ENCODE results near the gene SNAPIN. TPM values are rescaled to one million over a fixed set of nuclear protein-coding genes. Genes with fewer than 3 reads are reported as not detected.

The SNAPIN gene
- polyA plus RNA-seq, 1 donor (not counting 4 experiments of a cell fraction or from before 2014, with no cell fraction given) = 49.4 TPM

GRCh38 chr1:153693466-153693865 is 35.0 kb downstream of the SNAPIN start:
- H3K9ac ChIP-seq (ENCODE audit: control insufficient read depth, extremely low read depth, insufficient read depth, low read length) = no peak overlapping the region
- no peak for TF ChIP-seq CTCF (optimal IDR thresholded peaks at IDR 0.05 in 1 of 3, IDR thresholded peaks at IDR 0.05 in 1 of 3, conservative IDR thresholded peaks at IDR 0.05 in 1 of 3; ENCODE audit: extremely low read depth in 1 of 3, insufficient read depth in 2 of 3, low read length in 3 of 3)
- TF ChIP-seq EZH2 (IDR thresholded peaks at IDR 0.05; ENCODE audit: low read length) = no peak
- no peaks in the 10 kb centered on the region for H3K36me3 ChIP-seq (ENCODE audit: control insufficient read depth in 2 of 2, extremely low read depth in 1 of 2, insufficient read depth in 2 of 2, low read length in 2 of 2)
- H3K4me1 ChIP-seq (ENCODE audit: control insufficient read depth, extremely low read depth, insufficient read depth, low read length) = no peaks in the 10 kb centered on the region
- no peaks in the 10 kb centered on the region for H4K20me1 ChIP-seq (ENCODE audit: control insufficient read depth, extremely low read depth, insufficient read depth, low read length)
- dilution Hi-C loops (cut with MboI; ENCODE audit: extremely low pct_ligation_motif_present, low sequenced_read_pairs) = no loop called here
- H3K9me1 ChIP-seq (ENCODE audit: control insufficient read depth, extremely low read depth, insufficient read depth, low read length) = no peaks in the 10 kb centered on the region
- H2AFZ ChIP-seq (ENCODE audit: control insufficient read depth, low read length) = no peak overlapping the region
- no peak for DNase-seq (ENCODE audit: low read depth, low spot score)
- no peaks in the 10 kb centered on the region for H3K79me2 ChIP-seq (ENCODE audit: control insufficient read depth, insufficient read depth, low read length)
- no peaks in the 10 kb centered on the region for H3K27me3 ChIP-seq (ENCODE audit: control insufficient read depth, extremely low read depth, insufficient read depth, low read length)
- no peak overlapping the region for H3K27ac ChIP-seq (ENCODE audit: control insufficient read depth, insufficient read depth, low read length)
- H3K9me3 ChIP-seq (ENCODE audit: control insufficient read depth, low read depth, low read length) = no peaks in the 10 kb centered on the region
- no peak overlapping the region for H3K4me2 ChIP-seq (ENCODE audit: control insufficient read depth, extremely low read depth, insufficient read depth, low read depth, low read length)
- H3K4me3 ChIP-seq (ENCODE audit: control insufficient read depth in 2 of 3, extremely low read depth in 1 of 3, insufficient read depth in 2 of 3, low read depth in 1 of 3, low read length in 3 of 3) = no peak overlapping the region
- no peak for FAIRE-seq

DNA sequence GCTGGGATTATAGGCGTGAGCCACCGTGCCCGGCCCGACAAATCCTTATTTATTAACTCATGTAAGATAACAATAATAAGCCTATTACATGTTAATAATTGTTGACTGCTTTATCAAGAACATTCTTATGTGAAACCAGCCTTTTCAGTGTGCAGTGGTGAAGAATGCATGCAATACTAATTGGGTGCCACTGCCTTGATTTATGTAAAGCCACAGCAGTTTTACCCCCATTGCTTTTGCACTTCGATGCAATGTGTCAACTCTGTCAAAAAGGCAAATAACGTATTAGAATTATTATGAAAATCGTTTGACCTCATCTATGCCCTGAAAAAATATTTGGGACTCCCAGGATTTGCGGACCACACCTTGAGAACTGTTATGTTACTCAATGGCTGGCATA is 38.2 kb downstream of the SNAPIN start:
- dilution Hi-C loops (cut with MboI; ENCODE audit: extremely low pct_ligation_motif_present, low sequenced_read_pairs) = no loop called here
- no peaks in the 10 kb centered on the region for H4K20me1 ChIP-seq (ENCODE audit: control insufficient read depth, extremely low read depth, insufficient read depth, low read length)
- H3K4me2 ChIP-seq (ENCODE audit: control insufficient read depth, extremely low read depth, insufficient read depth, low read depth, low read length) = no peak overlapping the region
- DNase-seq (ENCODE audit: low read depth, low spot score) = no peak
- H3K27ac ChIP-seq (ENCODE audit: control insufficient read depth, insufficient read depth, low read length) = no peak overlapping the region
- no peaks in the 10 kb centered on the region for H3K9me1 ChIP-seq (ENCODE audit: control insufficient read depth, extremely low read depth, insufficient read depth, low read length)
- H2AFZ ChIP-seq (ENCODE audit: control insufficient read depth, low read length) = no peak overlapping the region
- FAIRE-seq = no peak
- peaks cover 8% of the 10 kb centered on the region for H3K4me1 ChIP-seq (ENCODE audit: control insufficient read depth, extremely low read depth, insufficient read depth, low read length)
- H3K27me3 ChIP-seq (ENCODE audit: control insufficient read depth, extremely low read depth, insufficient read depth, low read length) = no peaks in the 10 kb centered on the region
- H3K4me3 ChIP-seq (ENCODE audit: control insufficient read depth in 2 of 3, extremely low read depth in 1 of 3, insufficient read depth in 2 of 3, low read depth in 1 of 3, low read length in 3 of 3) = no peak overlapping the region
- H3K9me3 ChIP-seq (ENCODE audit: control insufficient read depth, low read depth, low read length) = no peaks in the 10 kb centered on the region
- H3K9ac ChIP-seq (ENCODE audit: control insufficient read depth, extremely low read depth, insufficient read depth, low read length) = no peak overlapping the region
- no peaks in the 10 kb centered on the region for H3K79me2 ChIP-seq (ENCODE audit: control insufficient read depth, insufficient read depth, low read length)
- no peaks in the 10 kb centered on the region for H3K36me3 ChIP-seq (ENCODE audit: control insufficient read depth in 2 of 2, extremely low read depth in 1 of 2, insufficient read depth in 2 of 2, low read length in 2 of 2)
- TF ChIP-seq CTCF (optimal IDR thresholded peaks at IDR 0.05 in 1 of 3, IDR thresholded peaks at IDR 0.05 in 1 of 3, conservative IDR thresholded peaks at IDR 0.05 in 1 of 3; ENCODE audit: extremely low read depth in 1 of 3, insufficient read depth in 2 of 3, low read length in 3 of 3) (no peak), EZH2 (IDR thresholded peaks at IDR 0.05; ENCODE audit: low read length) (no peak)

Measured in keratinocyte (primary cell).